Measurements from ENCODE around the gene MAP4K5.

DNA sequence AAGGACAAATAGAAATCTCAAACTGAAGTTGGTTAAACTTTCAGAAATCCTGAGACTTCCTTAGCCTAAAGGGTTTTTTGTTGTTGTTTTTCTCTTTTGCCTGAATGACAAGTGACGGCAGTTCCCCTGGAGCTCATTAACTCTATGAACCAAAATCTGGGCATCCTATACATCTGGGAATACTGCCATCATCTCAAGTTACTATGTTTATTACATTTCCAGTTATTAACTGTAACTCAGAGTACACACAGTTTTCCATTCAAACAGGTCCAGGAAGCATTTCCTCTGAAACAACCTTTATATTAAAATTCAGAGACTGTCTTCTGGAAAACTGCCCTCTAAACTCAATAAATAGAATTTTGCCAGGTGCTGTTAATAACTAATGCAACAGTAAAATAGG, 80.1 kb downstream of the MAP4K5 start:
- TF ChIP-seq, protein P1, sequence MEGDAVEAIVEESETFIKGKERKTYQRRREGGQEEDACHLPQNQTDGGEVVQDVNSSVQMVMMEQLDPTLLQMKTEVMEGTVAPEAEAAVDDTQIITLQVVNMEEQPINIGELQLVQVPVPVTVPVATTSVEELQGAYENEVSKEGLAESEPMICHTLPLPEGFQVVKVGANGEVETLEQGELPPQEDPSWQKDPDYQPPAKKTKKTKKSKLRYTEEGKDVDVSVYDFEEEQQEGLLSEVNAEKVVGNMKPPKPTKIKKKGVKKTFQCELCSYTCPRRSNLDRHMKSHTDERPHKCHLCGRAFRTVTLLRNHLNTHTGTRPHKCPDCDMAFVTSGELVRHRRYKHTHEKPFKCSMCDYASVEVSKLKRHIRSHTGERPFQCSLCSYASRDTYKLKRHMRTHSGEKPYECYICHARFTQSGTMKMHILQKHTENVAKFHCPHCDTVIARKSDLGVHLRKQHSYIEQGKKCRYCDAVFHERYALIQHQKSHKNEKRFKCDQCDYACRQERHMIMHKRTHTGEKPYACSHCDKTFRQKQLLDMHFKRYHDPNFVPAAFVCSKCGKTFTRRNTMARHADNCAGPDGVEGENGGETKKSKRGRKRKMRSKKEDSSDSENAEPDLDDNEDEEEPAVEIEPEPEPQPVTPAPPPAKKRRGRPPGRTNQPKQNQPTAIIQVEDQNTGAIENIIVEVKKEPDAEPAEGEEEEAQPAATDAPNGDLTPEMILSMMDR (IDR thresholded peaks at IDR 0.05), result no peak
- no peak for TF ChIP-seq POLR2A (IDR thresholded peaks at IDR 0.05)
